H1 (cell line): ENCODE measurements around the gene CLCN3. TPM values are rescaled to one million over a fixed set of nuclear protein-coding genes. Genes with fewer than 3 reads are reported as not detected.

Source experiments
- CTCF ChIA-PET: fragments of 300-600 bp; sonication (Branson Sonifier 250); formaldehyde crosslinking; loops from one replicate; lab custom pipeline; 2021; ENCODE audit not compliant: partially characterized antibody; lab: Charles Lee
- POLR2A ChIA-PET: fragments of 300-600 bp; sonication (Branson Sonifier 250); formaldehyde crosslinking; loops from one replicate; lab custom pipeline; 2021; ENCODE audit warnings: inconsistent platforms; ENCODE audit not compliant: partially characterized antibody; lab: Charles Lee
- DNase-seq, 2 experiments: peaks; one replicate each; pipeline versions ENCODE4 v3.0.0 to v3.0.0-alpha.2; 2010 to 2022; ENCODE audit warnings: low spot score in 2 of 2, low read depth in 1 of 2, mixed read lengths in 1 of 2
- FAIRE-seq: peaks from 2 replicates; lab custom pipeline; 2011; peaks lifted over from hg19 to GRCh38; lab: Jason Lieb, UNC
- H2AFZ ChIP-seq: 2 replicates; pipeline ENCODE4 v1.8.1; 2012; ENCODE audit warnings: low read length, inconsistent platforms
- H2AK5ac ChIP-seq: 2 replicates; pipeline ENCODE4 v1.6.1; 2013; ENCODE audit warnings: low read depth, low read length
- H2BK120ac ChIP-seq: replicated peaks from 2 replicates; pipeline ENCODE3; 2013; ENCODE audit warnings: low read depth, low read length, inconsistent platforms
- H2BK12ac ChIP-seq: 2 replicates; pipeline ENCODE4 v1.6.1; 2013; ENCODE audit warnings: low read depth, low read length
- H2BK15ac ChIP-seq: 2 replicates; pipeline ENCODE4 v1.6.1; 2013; ENCODE audit warnings: low read length
- H2BK20ac ChIP-seq: 2 replicates; pipeline ENCODE4 v1.6.1; 2013; ENCODE audit warnings: low read length
- H2BK5ac ChIP-seq: 2 replicates; pipeline ENCODE4 v1.6.1; 2013; ENCODE audit warnings: low read depth, low read length
- H3K14ac ChIP-seq: 2 replicates; pipeline ENCODE4 v1.6.1; 2013; ENCODE audit warnings: inconsistent platforms; ENCODE audit not compliant: insufficient read length
- H3K18ac ChIP-seq: 2 replicates; pipeline ENCODE4 v1.6.1; 2013; ENCODE audit warnings: low read length; ENCODE audit errors: extremely low read depth
- H3K23ac ChIP-seq: 2 replicates; pipeline ENCODE4 v1.6.1; 2013; ENCODE audit warnings: inconsistent platforms; ENCODE audit not compliant: insufficient read length
- H3K23me2 ChIP-seq: 2 replicates; pipeline ENCODE4 v1.6.1; 2013; ENCODE audit warnings: low read depth, low read length
- H3K27ac ChIP-seq: 2 replicates; pipeline ENCODE4 v1.6.1; 2011; ENCODE audit warnings: low read depth, low read length, inconsistent platforms
- H3K27me3 ChIP-seq, 4 experiments: replicated peaks in 1 of 4; 1 replicate in 1 of 4; 2 replicates in 3 of 4; pipeline versions ENCODE4 v1.6.1 to v1.8.1; 2011 to 2013; ENCODE audit warnings: low read length in 3 of 4, mild to moderate bottlenecking in 3 of 4, inconsistent platforms in 2 of 4, mixed read lengths in 2 of 4, moderate library complexity in 1 of 4; ENCODE audit not compliant: control insufficient read depth in 3 of 4, insufficient read depth in 3 of 4; ENCODE audit errors: extremely low read depth in 1 of 4
- H3K36me3 ChIP-seq, 4 experiments: 2 replicates each; pipeline versions ENCODE4 v1.6.1 to v1.8.1; 2011 to 2013; ENCODE audit warnings: mild to moderate bottlenecking in 4 of 4, low read length in 3 of 4, moderate library complexity in 2 of 4, control low read depth in 1 of 4, inconsistent platforms in 1 of 4; ENCODE audit not compliant: insufficient read depth in 4 of 4, control insufficient read depth in 2 of 4
- H3K4ac ChIP-seq: replicated peaks from 2 replicates; pipeline ENCODE3; 2013; ENCODE audit warnings: low read length, low read depth, mixed read lengths, inconsistent platforms; ENCODE audit not compliant: insufficient read length
- H3K4me1 ChIP-seq, 4 experiments: replicated peaks in 1 of 4; 1 replicate in 1 of 4; 2 replicates in 3 of 4; pipeline versions ENCODE4 v1.6.1 to v1.8.1; 2011 to 2013; ENCODE audit warnings: low read length in 3 of 4, inconsistent platforms in 2 of 4, mixed read lengths in 1 of 4; ENCODE audit not compliant: insufficient read depth in 4 of 4, control insufficient read depth in 3 of 4
- H3K4me2 ChIP-seq, 2 experiments: 2 replicates each; pipeline versions ENCODE4 v1.6.1 to v1.8.1; 2011 to 2013; ENCODE audit warnings: low read depth in 2 of 2, low read length in 2 of 2, control low read depth in 1 of 2, inconsistent platforms in 1 of 2, mild to moderate bottlenecking in 1 of 2; ENCODE audit not compliant: insufficient read depth in 1 of 2
- H3K4me3 ChIP-seq, 4 experiments: fragments of 200-600, 300-600 bp in 1 of 4; sonication (generic), shearing (Covaris generic), sonication (Bioruptor Twin) in 1 of 4; 2 replicates each; pipeline versions ENCODE4 v1.5.1 to v1.8.1; 2011 to 2016; ENCODE audit warnings: low read length in 4 of 4, low read depth in 3 of 4, control low read depth in 2 of 4, inconsistent platforms in 2 of 4, mild to moderate bottlenecking in 2 of 4, mixed read lengths in 1 of 4, moderate library complexity in 1 of 4; ENCODE audit not compliant: insufficient read depth in 2 of 4; ENCODE audit errors: extremely low read depth in 1 of 4
- H3K56ac ChIP-seq: replicated peaks from 2 replicates; pipeline ENCODE3; 2013; ENCODE audit warnings: low read depth, mild to moderate bottlenecking, mixed read lengths, low read length, inconsistent platforms; ENCODE audit not compliant: insufficient read length
- H3K79me1 ChIP-seq: 2 replicates; pipeline ENCODE4 v1.6.1; 2013; ENCODE audit warnings: low read depth, low read length, control low read depth
- H3K79me2 ChIP-seq, 2 experiments: 2 replicates each; pipeline versions ENCODE4 v1.6.1 to v1.8.1; 2012 to 2013; ENCODE audit warnings: low read length in 2 of 2, mild to moderate bottlenecking in 2 of 2, inconsistent platforms in 1 of 2; ENCODE audit not compliant: insufficient read depth in 2 of 2, control insufficient read depth in 1 of 2
- H3K9ac ChIP-seq, 4 experiments: replicated peaks in 1 of 4; 1 replicate in 1 of 4; 2 replicates in 3 of 4; pipeline versions ENCODE4 v1.6.1 to v1.8.1; 2011 to 2013; ENCODE audit warnings: low read depth in 3 of 4, low read length in 3 of 4, control low read depth in 2 of 4, mild to moderate bottlenecking in 2 of 4, moderate library complexity in 2 of 4, inconsistent platforms in 1 of 4; ENCODE audit errors: extremely low read depth in 1 of 4
- H3K9me3 ChIP-seq, 2 experiments: 2 replicates each; pipeline versions ENCODE4 v1.6.1 to v1.8.1; 2012 to 2013; ENCODE audit warnings: mild to moderate bottlenecking in 2 of 2, moderate library complexity in 2 of 2, control low read depth in 1 of 2, inconsistent platforms in 1 of 2, low read depth in 1 of 2, low read length in 1 of 2, mixed read lengths in 1 of 2; ENCODE audit not compliant: insufficient read depth in 2 of 2
- H4K20me1 ChIP-seq, 2 experiments: replicated peaks in 1 of 2; 2 replicates each; pipeline versions ENCODE3 to v1.8.1; 2011 to 2013; ENCODE audit warnings: inconsistent platforms in 2 of 2, low read length in 2 of 2, mild to moderate bottlenecking in 1 of 2; ENCODE audit not compliant: insufficient read depth in 2 of 2, control insufficient read depth in 1 of 2
- H4K5ac ChIP-seq: 2 replicates; pipeline ENCODE4 v1.6.1; 2013; ENCODE audit warnings: low read length, low read depth, mixed read lengths, inconsistent platforms; ENCODE audit not compliant: insufficient read length
- H4K8ac ChIP-seq: 2 replicates; pipeline ENCODE4 v1.8.0; 2013; ENCODE audit warnings: mild to moderate bottlenecking, moderate library complexity, low read length, inconsistent platforms; ENCODE audit not compliant: insufficient read depth; ENCODE audit errors: extremely low read depth
- H4K91ac ChIP-seq: replicated peaks from 2 replicates; pipeline ENCODE3; 2013; ENCODE audit warnings: low read length, mixed read lengths, inconsistent platforms; ENCODE audit not compliant: insufficient read length
- CHD2 ChIP-seq: IDR thresholded peaks from 2 replicates; pipeline ENCODE4 v1.6.1; 2012; ENCODE audit warnings: low read length, improper control_type of control experiment
- CTBP2 ChIP-seq: IDR thresholded peaks from 2 replicates; pipeline ENCODE4 v1.7.0; 2011; ENCODE audit warnings: borderline replicate concordance, mild to moderate bottlenecking, moderate library complexity, mixed read lengths, low read length; ENCODE audit not compliant: insufficient read depth, insufficient read length
- E2F6 ChIP-seq: IDR thresholded peaks from 2 replicates; pipeline ENCODE4 v1.6.1; 2012; ENCODE audit warnings: inconsistent platforms
- EZH2 ChIP-seq: fragments of 200-600 bp; sonication (generic); IDR thresholded peaks from 2 replicates; pipeline ENCODE4 v1.7.1; 2012; ENCODE audit warnings: low read depth, mild to moderate bottlenecking, moderate library complexity, low read length, inconsistent platforms; ENCODE audit not compliant: severe bottlenecking
- FOSL1 ChIP-seq: IDR thresholded peaks from 2 replicates; pipeline ENCODE4 v1.6.1; 2011; ENCODE audit warnings: mild to moderate bottlenecking, low read depth, low read length, moderate library complexity; ENCODE audit not compliant: insufficient read depth
- NANOG ChIP-seq: IDR thresholded peaks from 2 replicates; pipeline ENCODE4 v1.6.1; 2011; ENCODE audit warnings: low read length, low read depth, mild to moderate bottlenecking, inconsistent platforms; ENCODE audit not compliant: insufficient read depth, poor library complexity, severe bottlenecking
- POLR2A ChIP-seq, 2 experiments: IDR thresholded peaks; 1 replicate in 1 of 2; 2 replicates in 1 of 2; pipeline ENCODE4 v1.6.1; 2011; ENCODE audit warnings: low read depth in 2 of 2, low read length in 2 of 2, mild to moderate bottlenecking in 2 of 2; ENCODE audit errors: control extremely low read depth in 1 of 2
- POU5F1 ChIP-seq: IDR thresholded peaks from 2 replicates; pipeline ENCODE4 v1.6.1; 2011; ENCODE audit warnings: low read depth, mild to moderate bottlenecking, low read length, moderate library complexity
- RBBP5 ChIP-seq: IDR thresholded peaks from 2 replicates; pipeline ENCODE4 v1.7.1; 2012; ENCODE audit warnings: low read depth, mild to moderate bottlenecking, inconsistent platforms, low read length, moderate library complexity, borderline replicate concordance
- SIN3A ChIP-seq, 2 experiments: IDR thresholded peaks in 1 of 2; conservative IDR thresholded peaks in 1 of 2; 2 replicates each; pipeline ENCODE4 v1.6.1; 2011 to 2012; ENCODE audit warnings: low read length in 2 of 2, improper control_type of control experiment in 1 of 2, low read depth in 1 of 2, mild to moderate bottlenecking in 1 of 2
- TBP ChIP-seq: IDR thresholded peaks from 2 replicates; pipeline ENCODE4 v1.6.1; 2011; ENCODE audit warnings: low read depth, low read length, improper control_type of control experiment
- WGBS, 2 experiments: shearing (Covaris generic) in 1 of 2; methylation state at CpG; one replicate each; pipeline versions ENCODE4 v1.1.6 to v1.1.7; 2013 to 2015; ENCODE audit warnings: low lambda C conversion rate in 2 of 2, mixed read lengths in 2 of 2, inconsistent platforms in 1 of 2, low coverage in 1 of 2, missing lambda C conversion rate in 1 of 2; ENCODE audit not compliant: insufficient replicate concordance in 2 of 2, insufficient coverage in 1 of 2, insufficient read length in 1 of 2; ENCODE audit errors: extremely low coverage in 1 of 2, missing lambda C conversion rate in 1 of 2; 5-methylcytosine and 5-hydroxymethylcytosine counted together
- polyA plus RNA-seq, 7 experiments: library from polyadenylated mRNA; depleted of rRNA in 3 of 7; stranded (reverse) in 5 of 7; unstranded in 2 of 7; fragments of >200 nt in 5 of 7; fragments of 200-250 nt in 2 of 7; gene quantifications; 1 replicate in 5 of 7; 2 replicates in 1 of 7; 4 replicates in 1 of 7; pipeline versions ENCODE4 v1.2.1 to v1.2.3, GENCODE V29; 2011 to 2013; ENCODE audit warnings: missing spikeins in 2 of 7, mixed read lengths in 2 of 7
- total RNA-seq: library from RNA; stranded (reverse); fragmentation: NEBNext Ultra II Directional; extraction: Animal tissue kit (Norgen Biotek cat#: 25700); gene quantifications from 2 replicates; pipeline ENCODE4 v1.2.1, GENCODE V29; 2021
- TF ChIP-seq, protein P1 (sequence below): IDR thresholded peaks from 2 replicates; pipeline ENCODE4 v1.6.1; 2011; ENCODE audit warnings: low read depth, mild to moderate bottlenecking, low read length; ENCODE audit not compliant: insufficient read depth

CLCN3 gene
- total and polyA plus RNA-seq, 2 of the 8 experiments (the other 6 are each of a cell fraction or from before 2014, with no cell fraction given) = 8.8 to 32.8 TPM

GRCh38 chr4:169618286-169618685 lies 2.1 kb upstream of the CLCN3 start:
- H2BK12ac ChIP-seq = no peak overlapping the region
- H3K14ac ChIP-seq = no peak overlapping the region
- H2BK20ac ChIP-seq = no peak overlapping the region
- ChIA-PET CTCF (interaction anchor here (0.5 to 2.1 kb wide), 5 partner anchors 42 to 1022 kb away, joined by 3 to 6 read pairs (median 3); no protein-coding TSS in a partner anchor), POLR2A (no interaction called here)
- WGBS, 2 experiments = 81% methylated on average over 3 of the region's 3 CpGs; no CpG with 5 or more reads in 1 of the 2 experiments
- H2BK120ac ChIP-seq = no peak overlapping the region
- H3K4me3 ChIP-seq = no peak overlapping the region
- H3K4me2 ChIP-seq = no peak overlapping the region
- no peaks in the 10 kb centered on the region for H4K20me1 ChIP-seq
- H3K9ac ChIP-seq = no peak overlapping the region
- H2AFZ ChIP-seq = no peak overlapping the region
- no peak overlapping the region for H3K4ac ChIP-seq
- H3K56ac ChIP-seq = no peak overlapping the region
- FAIRE-seq (no peak), DNase-seq (no peak)
- no peak overlapping the region for H4K5ac ChIP-seq
- no peaks in the 10 kb centered on the region for H3K36me3 ChIP-seq
- H2BK15ac ChIP-seq = no peak overlapping the region
- H3K23me2 ChIP-seq = peaks cover 11% of the 10 kb centered on the region
- no peaks in the 10 kb centered on the region for H3K9me3 ChIP-seq
- H3K23ac ChIP-seq = no peak overlapping the region
- H3K27me3 ChIP-seq = no peaks in the 10 kb centered on the region
- H3K18ac ChIP-seq = no peak overlapping the region
- no peak overlapping the region for H2AK5ac ChIP-seq
- no peak overlapping the region for H2BK5ac ChIP-seq
- H4K8ac ChIP-seq = no peak overlapping the region
- no peaks in the 10 kb centered on the region; the same call in 1 of the 2 replicates for H3K79me1 ChIP-seq
- no peak overlapping the region for H4K91ac ChIP-seq
- H3K79me2 ChIP-seq = peaks cover 3 to 28% of the 10 kb centered on the region in 2 experiments; a peak in 3 of 4 replicates
- no peak overlapping the region for H3K27ac ChIP-seq
- H3K4me1 ChIP-seq = peaks cover 0 to 3% (median 0%) of the 10 kb centered on the region in 4 experiments; a peak in 2 of 7 replicates
- TF ChIP-seq CHD2 (no peak), POU5F1 (no peak), POLR2A (IDR thresholded peaks at IDR 0.05; ENCODE audit: control extremely low read depth in 1 of 2, low read depth in 2 of 2, low read length in 2 of 2) (no peak), SIN3A (conservative IDR thresholded peaks at IDR 0.05 in 1 of 2, IDR thresholded peaks at IDR 0.05 in 1 of 2; ENCODE audit: low read depth in 1 of 2, low read length in 2 of 2) (no peak), E2F6 (no peak), EZH2 (no peak), TBP (no peak), RBBP5 (no peak), CTBP2 (no peak), FOSL1 (no peak), NANOG (no peak)
- TF ChIP-seq, protein P1, sequence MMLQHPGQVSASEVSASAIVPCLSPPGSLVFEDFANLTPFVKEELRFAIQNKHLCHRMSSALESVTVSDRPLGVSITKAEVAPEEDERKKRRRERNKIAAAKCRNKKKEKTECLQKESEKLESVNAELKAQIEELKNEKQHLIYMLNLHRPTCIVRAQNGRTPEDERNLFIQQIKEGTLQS = no peak
